Astrocyte (in vitro differentiated cells and primary cell): ENCODE measurements around the gene FKRP. TPM values are rescaled to one million over a fixed set of nuclear protein-coding genes. Genes with fewer than 3 reads are reported as not detected.
A peak's percentile ranks its signal among the peaks of the same experiment; 100 is the strongest.

Source experiments
- DNase-seq: peaks from one replicate; pipeline ENCODE4 v3.0.0-alpha.2; 2010; ENCODE audit warnings: low read depth
- FAIRE-seq: peaks from 2 replicates; lab custom pipeline; 2011; peaks lifted over from hg19 to GRCh38; lab: Jason Lieb, UNC
- H2AFZ ChIP-seq: 2 replicates; pipeline ENCODE4 v1.6.0; 2012; ENCODE audit warnings: low read depth, low read length, inconsistent platforms
- H3K27ac ChIP-seq: 2 replicates; pipeline ENCODE4 v1.5.1; 2011; ENCODE audit warnings: low read depth, low read length, inconsistent platforms
- H3K27me3 ChIP-seq: 2 replicates; pipeline ENCODE4 v1.6.0; 2011; ENCODE audit warnings: low read length, inconsistent platforms; ENCODE audit not compliant: insufficient read depth
- H3K36me3 ChIP-seq: 2 replicates; pipeline ENCODE4 v1.5.1; 2011; ENCODE audit warnings: low read length, inconsistent platforms; ENCODE audit not compliant: insufficient read depth
- H3K4me1 ChIP-seq: 2 replicates; pipeline ENCODE4 v1.5.1; 2011; ENCODE audit warnings: low read length, inconsistent platforms; ENCODE audit not compliant: insufficient read depth
- H3K4me2 ChIP-seq: 2 replicates; pipeline ENCODE4 v1.6.0; 2012; ENCODE audit warnings: low read length, inconsistent platforms
- H3K4me3 ChIP-seq: 2 replicates; pipeline ENCODE4 v1.5.1; 2011; ENCODE audit warnings: low read depth, mild to moderate bottlenecking, low read length, inconsistent platforms; ENCODE audit not compliant: insufficient read depth
- H3K79me2 ChIP-seq: 2 replicates; pipeline ENCODE4 v1.6.0; 2012; ENCODE audit warnings: mild to moderate bottlenecking, low read length, inconsistent platforms; ENCODE audit not compliant: insufficient read depth
- H3K9ac ChIP-seq: 2 replicates; pipeline ENCODE4 v1.6.0; 2012; ENCODE audit warnings: mild to moderate bottlenecking, low read length, inconsistent platforms
- H3K9me3 ChIP-seq: 2 replicates; pipeline ENCODE4 v1.5.1; 2012; ENCODE audit warnings: low read depth, mild to moderate bottlenecking, low read length, inconsistent platforms; ENCODE audit not compliant: insufficient read depth
- H4K20me1 ChIP-seq: 2 replicates; pipeline ENCODE4 v1.6.0; 2012; ENCODE audit warnings: low read length, inconsistent platforms; ENCODE audit not compliant: insufficient read depth
- H3K27ac Mint-ChIP-seq: one replicate; pipeline ENCODE4 v1.8.0; 2021; ENCODE audit warnings: mild to moderate bottlenecking, mixed read lengths; ENCODE audit not compliant: unreplicated experiment
- H3K27me3 Mint-ChIP-seq: one replicate; pipeline ENCODE4 v1.8.0; 2021; ENCODE audit warnings: low read depth, mixed read lengths; ENCODE audit not compliant: unreplicated experiment
- H3K36me3 Mint-ChIP-seq: one replicate; pipeline ENCODE4 v1.8.0; 2021; ENCODE audit warnings: low read depth, mixed read lengths; ENCODE audit not compliant: unreplicated experiment
- H3K4me1 Mint-ChIP-seq: one replicate; pipeline ENCODE4 v1.8.0; 2021; ENCODE audit warnings: low read depth, mixed read lengths; ENCODE audit not compliant: unreplicated experiment
- H3K4me3 Mint-ChIP-seq: one replicate; pipeline ENCODE4 v1.8.0; 2021; ENCODE audit warnings: mild to moderate bottlenecking, moderate library complexity, mixed read lengths; ENCODE audit not compliant: unreplicated experiment
- H3K9me3 Mint-ChIP-seq: one replicate; pipeline ENCODE4 v1.8.0; 2021; ENCODE audit warnings: mild to moderate bottlenecking, mixed read lengths; ENCODE audit not compliant: unreplicated experiment
- CTCF ChIP-seq: IDR thresholded peaks from 2 replicates; pipeline ENCODE4 v1.5.1; 2011; ENCODE audit warnings: low read depth, mild to moderate bottlenecking, inconsistent platforms, low read length, moderate library complexity; ENCODE audit not compliant: insufficient read depth
- EZH2 ChIP-seq: IDR thresholded peaks from 2 replicates; pipeline ENCODE4 v1.6.1; 2012; ENCODE audit warnings: mild to moderate bottlenecking, low read length, inconsistent platforms; ENCODE audit not compliant: insufficient read depth
- total RNA-seq: library from RNA; stranded (reverse); gene quantifications from 2 replicates; pipeline ENCODE4 v1.2.1, GENCODE V29; 2021

FKRP gene
- total RNA-seq, 1 donor from 2014 or later, result 25.1 TPM

GRCh38 chr19:46718157-46718933 lies 27.5 kb upstream of the FKRP start:
- TF ChIP-seq EZH2 (no peak), CTCF (no peak)
- H3K4me1 ChIP-seq, result peaks cover 32% of the 10 kb centered on the region
- H3K4me3 ChIP-seq, result no peak overlapping the region
- Mint-ChIP-seq H3K36me3 (peaks cover 6% of the 10 kb centered on the region), H3K27ac (peak overlapping the region; percentile 41), H3K9me3 (no peaks in the 10 kb centered on the region), H3K27me3 (no peaks in the 10 kb centered on the region), H3K4me3 (peak overlapping the region; percentile 83), H3K4me1 (peaks cover 10% of the 10 kb centered on the region)
- H3K79me2 ChIP-seq, result peaks cover 35% of the 10 kb centered on the region
- H3K9me3 ChIP-seq, result no peaks in the 10 kb centered on the region
- DNase-seq (no peak), FAIRE-seq (no peak)
- H3K27me3 ChIP-seq, result no peaks in the 10 kb centered on the region
- no peak overlapping the region for H3K27ac ChIP-seq
- H3K4me2 ChIP-seq, result peak overlapping the region; percentile 100
- H2AFZ ChIP-seq, result no peak overlapping the region
- peaks cover 26% of the 10 kb centered on the region for H4K20me1 ChIP-seq
- H3K36me3 ChIP-seq, result peaks cover 6% of the 10 kb centered on the region
- H3K9ac ChIP-seq, result no peak overlapping the region

GRCh38 chr19:46718934-46719622 lies 26.8 kb upstream of the FKRP start:
- Mint-ChIP-seq H3K27ac (no peak overlapping the region), H3K27me3 (no peaks in the 10 kb centered on the region), H3K4me1 (peaks cover 10% of the 10 kb centered on the region), H3K4me3 (peak overlapping the region; percentile 28), H3K9me3 (no peaks in the 10 kb centered on the region), H3K36me3 (peaks cover 9% of the 10 kb centered on the region)
- Histone ChIP-seq H3K79me2 (peaks cover 32% of the 10 kb centered on the region), H3K36me3 (peaks cover 11% of the 10 kb centered on the region), H2AFZ (no peak overlapping the region), H3K4me3 (no peak overlapping the region), H3K9me3 (no peaks in the 10 kb centered on the region), H4K20me1 (peaks cover 31% of the 10 kb centered on the region), H3K27ac (no peak overlapping the region), H3K4me1 (peaks cover 32% of the 10 kb centered on the region), H3K27me3 (no peaks in the 10 kb centered on the region), H3K9ac (no peak overlapping the region), H3K4me2 (no peak overlapping the region)
- no peak for FAIRE-seq
- no peak for TF ChIP-seq CTCF
- TF ChIP-seq EZH2, result no peak
- no peak for DNase-seq
